Activated T-cell treated with anti-CD3 and anti-CD28 coated beads for 24 hours (primary cell): ENCODE data around the gene DAB1.

Experiments used
- DNase-seq: peaks from one replicate; pipeline ENCODE4 v3.0.0-alpha.2; 2020; ENCODE audit warnings: low read depth

DAB1 gene

DNA sequence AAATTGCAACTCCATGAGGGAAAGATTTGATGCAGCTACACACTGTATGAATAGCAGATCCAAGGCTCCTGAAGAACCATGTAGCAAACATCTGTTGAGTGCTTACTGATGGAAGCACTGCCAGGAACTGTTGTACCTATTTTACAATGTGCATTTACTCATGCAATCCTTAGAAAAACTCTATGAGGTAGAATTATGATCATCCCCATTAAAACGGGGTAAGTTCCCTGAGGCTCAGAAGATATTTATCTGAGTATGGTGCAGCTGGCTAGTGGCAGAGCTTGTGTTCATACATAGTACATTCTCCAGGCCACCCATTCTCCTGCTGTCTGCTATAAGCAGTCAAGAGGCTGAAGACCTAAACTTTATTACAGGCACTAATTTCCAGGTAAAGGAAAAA, 403.6 kb downstream of the DAB1 start:
- no peak for DNase-seq

DNA sequence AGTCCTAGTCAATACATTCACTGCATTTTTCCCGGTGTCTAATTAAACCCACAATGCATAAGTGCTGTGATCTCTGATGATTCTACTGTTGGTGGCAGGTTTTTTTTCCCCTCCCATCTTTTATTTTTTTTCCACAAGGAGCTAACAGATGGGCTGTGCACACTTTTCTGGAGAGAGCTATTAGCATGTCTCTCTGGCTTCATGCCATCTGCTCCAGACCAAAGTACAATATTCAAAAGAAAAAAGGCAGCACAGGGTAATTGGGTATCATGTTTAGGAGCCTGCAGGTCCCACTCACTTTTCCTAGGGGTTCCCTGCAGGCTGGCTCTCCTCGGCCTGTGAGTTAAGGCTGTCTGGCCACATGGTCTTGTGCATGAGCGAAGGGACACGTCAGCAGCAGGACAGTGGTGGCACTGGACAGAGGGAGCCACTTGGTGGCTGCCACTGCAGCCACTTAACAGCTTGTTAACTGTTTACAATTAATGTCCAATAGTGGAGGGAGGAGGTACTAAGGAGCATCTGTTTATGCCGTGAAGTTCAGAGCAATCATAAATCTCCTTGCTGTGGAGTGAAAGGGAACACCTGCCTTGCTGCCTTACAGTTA, 404.5 kb downstream of the DAB1 start:
- no peak for DNase-seq

DNA sequence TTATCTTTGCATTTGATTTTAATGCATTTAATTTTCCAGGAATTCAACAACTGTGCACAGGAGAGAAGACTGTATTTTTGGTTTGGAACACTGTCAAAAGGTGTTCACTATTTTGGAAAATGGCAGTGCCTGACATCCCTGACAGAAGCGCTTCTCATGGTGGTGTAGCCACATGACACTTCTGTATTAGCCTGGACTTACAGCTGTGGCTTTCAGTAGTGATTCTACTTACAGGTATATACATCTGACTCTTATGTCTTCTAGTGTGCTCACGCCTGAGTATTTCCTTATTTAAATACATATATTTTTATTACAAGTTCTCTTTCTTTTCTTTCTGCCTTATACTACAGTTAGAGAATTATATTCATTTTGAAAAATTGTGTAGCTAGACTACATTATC, 405.7 kb downstream of the DAB1 start:
- no peak for DNase-seq

DNA sequence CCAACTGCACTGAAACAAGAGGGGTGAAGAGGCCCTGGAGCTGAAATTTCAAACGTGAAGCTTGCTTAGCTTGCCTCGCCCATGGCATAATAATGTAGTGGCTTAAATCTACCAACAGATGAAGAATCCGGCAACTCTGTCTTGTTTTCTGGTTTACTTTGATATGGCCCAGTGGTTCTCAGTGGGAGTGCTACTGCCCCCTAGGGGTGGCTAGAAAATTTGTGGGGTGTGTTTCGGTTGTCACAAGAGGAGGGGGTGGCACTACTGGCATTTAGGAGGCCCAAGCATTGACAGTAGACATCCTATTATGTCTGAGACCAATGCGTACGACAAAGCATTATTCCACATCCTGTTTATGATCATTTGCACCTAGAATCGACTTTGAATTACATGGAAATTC, 406.1 kb downstream of the DAB1 start:
- DNase-seq, result no peak

DNA sequence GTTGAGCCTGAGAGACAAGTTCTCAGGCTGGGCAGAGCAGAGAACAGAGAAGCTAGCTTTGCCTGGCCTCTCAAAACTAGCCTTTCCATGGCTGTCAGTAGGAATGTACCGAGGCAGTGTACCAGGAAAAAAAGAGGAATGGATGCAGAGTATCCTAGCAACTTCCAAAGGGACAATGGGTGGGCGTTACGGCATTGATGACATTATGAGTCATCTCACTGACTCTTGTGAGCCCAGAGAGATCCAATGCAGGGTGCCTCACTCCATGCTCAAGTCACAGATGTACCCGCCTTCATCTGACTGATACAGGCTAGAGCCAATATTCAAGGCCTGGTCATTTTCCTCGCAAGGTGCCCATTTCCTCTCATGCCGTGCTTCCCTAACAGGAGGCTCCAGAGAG, 406.7 kb downstream of the DAB1 start:
- no peak for DNase-seq

DNA sequence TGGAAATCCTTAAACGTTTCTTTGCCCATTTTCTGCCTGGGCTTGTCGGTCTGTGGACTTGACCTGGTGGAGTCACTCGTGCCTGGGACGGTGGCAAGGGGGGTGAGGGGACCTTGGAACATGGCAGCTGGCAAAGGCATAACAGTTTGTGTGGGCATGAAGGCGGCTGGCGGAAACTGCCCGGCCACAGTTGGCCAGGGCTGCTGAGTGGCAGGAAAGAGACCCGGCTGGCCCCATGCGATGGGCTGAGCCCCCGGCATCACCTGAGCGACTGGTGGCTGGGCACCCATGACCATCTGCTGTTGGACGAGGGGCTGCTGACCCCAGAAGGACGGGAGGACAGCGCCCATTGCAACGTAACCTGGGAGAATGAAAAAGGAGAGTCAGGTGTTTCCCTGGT, 408.8 kb downstream of the DAB1 start:
- DNase-seq, result no peak

DNA sequence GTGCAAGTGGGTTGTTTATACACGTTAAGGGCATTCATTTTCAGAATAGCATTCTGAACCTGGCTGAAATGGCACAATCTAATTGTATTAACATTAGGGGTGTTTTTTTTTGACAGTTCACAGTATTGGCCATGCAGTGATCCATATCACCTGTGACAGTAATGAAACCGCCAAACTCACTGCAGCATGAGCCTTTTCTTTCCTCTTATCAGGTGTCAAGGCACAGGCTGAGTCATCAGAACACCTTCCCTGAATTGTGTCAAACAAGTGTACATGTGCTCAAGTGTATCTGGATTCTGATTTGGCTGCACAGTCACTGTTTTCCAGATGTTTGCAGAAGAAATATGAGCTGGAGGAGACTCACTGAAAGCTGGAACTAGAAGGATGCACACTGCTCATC, 410.3 kb downstream of the DAB1 start:
- DNase-seq, result no peak

DNA sequence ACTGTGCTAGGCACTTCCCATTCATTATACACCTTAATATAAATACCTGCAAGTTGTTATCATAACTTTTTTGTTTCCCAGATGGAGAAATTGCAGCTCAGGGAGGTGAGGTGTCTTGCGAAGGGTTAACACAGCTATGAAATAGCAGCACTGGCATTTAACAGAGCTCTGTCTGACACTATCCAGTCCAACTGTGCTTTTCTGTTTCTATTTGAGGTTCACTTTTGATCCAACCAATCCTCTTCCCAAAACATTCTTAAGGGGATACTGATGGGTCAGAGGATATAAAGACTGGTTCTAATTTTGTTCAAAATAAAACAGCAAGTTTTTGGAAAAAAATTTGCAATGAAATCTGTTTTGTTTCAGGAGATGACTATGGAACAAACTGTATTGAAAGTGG, 411.5 kb downstream of the DAB1 start:
- DNase-seq, result no peak

DNA sequence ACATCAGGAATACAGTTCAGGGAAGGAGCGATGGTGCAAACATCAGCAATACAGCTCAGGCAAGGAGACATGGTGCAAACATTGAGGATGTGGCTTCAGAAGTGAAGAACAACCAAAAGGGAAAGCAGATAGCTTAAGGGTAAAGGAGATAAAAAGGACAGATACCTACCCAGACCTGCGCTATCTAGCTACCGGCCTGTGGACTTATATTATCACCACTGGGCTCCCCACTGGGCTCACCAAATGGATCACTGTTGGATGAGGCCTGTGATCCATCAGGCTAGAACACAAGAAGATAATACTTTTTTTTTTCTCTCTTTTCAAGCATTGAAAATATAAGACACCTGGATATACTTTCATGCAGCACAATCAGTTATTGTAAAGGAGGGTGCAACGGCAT, 413.3 kb downstream of the DAB1 start:
- DNase-seq, result no peak

DNA sequence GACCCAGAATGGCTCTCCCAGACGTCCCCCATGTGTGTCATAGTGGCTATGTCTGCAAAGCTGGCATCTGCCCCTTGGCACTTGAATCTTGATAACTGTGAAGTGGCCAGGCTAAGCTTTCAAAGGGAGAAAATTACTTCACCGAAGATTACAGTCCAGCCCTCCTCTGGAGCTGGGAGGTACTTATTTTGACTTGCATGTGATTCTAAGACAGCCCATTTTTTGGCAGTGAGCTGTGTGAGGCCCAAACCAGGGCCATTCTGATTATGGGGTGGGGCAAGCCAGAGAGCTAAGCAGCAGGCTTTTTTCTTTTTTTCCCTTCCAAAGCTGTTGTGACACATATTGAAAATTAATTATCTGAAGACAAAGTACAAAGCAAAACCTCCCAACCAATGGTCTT, 415.9 kb downstream of the DAB1 start:
- DNase-seq, result no peak

DNA sequence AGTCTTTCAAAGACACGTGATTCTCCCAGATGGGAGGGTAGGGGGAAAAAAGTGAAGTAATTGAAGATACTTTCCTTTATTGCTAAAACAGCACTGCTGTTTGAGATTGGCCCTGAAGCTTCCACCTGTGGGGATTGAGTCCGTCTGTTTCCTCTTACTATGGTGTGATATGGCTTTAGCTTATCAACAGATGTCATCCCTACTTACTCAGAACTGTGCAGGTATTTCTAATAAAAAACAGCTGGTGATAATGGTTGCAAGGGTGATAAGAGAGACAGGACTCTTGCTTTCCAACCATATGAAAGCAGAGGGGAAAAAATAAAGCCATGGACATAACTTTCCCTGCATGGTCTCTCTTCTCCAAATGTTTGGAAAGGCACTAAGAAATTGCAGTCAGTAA, 416.4 kb downstream of the DAB1 start:
- no peak for DNase-seq

DNA sequence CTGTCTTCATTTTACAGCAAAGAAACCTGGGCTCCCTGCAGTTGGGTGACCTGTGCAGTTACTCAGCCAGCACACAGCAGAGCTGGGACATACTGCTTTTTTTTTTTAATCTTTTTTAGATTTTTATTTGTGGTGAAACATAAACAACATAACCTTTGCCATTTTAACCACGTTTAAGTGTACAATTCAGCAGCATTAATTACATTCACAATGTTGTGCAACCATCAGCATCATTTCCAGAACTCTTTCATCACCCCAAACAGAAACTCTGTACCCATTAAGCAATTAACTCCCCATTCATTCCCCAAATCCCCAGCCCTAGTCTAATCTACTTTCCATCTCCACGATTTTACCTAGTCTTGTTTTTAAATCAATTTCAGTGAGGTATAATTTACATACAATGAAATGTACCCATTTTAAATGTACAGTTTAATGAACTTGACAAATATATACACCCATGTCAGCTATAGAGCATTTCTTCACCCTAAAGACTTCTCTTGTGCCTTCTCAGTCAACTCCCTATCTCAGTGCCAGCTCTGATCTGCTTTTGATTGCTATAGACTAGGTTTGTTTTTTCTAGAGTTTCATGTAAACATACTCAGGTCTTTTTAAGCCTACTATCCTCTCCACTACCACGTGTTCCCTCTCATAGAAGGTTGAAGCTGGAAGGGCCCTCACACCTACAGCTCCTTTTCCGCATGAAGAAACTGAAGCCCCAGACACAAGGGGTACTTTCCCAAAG, 420.3 kb downstream of the DAB1 start:
- DNase-seq, result no peak

DNA sequence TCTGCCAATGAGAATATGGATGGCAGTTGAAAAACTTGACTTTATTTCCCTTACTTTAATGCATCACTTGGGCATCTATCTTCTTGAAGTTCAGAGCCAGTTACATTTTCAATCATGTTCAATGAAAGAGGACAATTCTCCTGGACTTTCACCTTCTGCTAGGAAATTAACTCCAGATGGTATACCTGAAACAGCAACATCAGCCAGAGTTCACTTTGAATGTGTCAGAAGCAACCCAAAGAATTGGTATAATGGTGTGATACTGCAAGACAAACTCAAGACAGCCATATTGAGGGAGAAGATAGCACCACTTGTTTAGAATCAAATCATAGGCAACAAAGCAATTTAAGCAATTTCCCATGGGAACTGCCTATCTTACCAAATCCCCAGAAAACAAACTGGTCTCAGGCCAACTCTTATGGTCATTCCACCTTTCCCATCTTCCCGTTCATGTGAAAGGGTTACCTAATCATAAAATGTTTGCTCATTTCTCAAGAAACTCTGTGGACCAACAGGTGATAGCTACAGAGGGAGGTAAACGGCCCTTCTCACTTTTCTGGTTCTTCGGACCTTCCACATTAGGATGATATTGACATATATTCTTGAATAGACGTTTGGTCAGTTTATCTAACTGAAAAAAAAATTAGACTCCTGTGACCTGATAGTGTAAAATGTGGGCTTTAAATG, 428.3 kb downstream of the DAB1 start:
- no peak for DNase-seq

DNA sequence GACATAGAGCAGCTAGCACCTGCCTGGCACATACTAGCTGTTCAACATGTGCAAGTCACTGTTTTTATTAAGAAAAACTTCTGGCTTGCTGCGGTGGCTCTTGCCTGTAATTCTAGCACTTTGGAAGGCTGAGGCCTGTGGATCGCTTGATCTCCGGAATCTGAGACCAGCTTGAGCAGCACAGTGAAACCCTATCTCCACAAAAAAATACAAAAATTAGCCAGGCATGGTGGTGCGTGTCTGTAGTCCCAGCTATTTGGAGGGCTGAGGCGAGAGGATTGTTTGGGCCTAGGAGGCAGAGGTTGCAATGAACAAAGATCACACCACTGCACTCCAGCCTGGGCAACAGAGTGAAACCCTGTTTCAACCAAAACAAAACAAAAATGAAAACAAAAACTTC, 430.4 kb downstream of the DAB1 start:
- DNase-seq, result no peak

DNA sequence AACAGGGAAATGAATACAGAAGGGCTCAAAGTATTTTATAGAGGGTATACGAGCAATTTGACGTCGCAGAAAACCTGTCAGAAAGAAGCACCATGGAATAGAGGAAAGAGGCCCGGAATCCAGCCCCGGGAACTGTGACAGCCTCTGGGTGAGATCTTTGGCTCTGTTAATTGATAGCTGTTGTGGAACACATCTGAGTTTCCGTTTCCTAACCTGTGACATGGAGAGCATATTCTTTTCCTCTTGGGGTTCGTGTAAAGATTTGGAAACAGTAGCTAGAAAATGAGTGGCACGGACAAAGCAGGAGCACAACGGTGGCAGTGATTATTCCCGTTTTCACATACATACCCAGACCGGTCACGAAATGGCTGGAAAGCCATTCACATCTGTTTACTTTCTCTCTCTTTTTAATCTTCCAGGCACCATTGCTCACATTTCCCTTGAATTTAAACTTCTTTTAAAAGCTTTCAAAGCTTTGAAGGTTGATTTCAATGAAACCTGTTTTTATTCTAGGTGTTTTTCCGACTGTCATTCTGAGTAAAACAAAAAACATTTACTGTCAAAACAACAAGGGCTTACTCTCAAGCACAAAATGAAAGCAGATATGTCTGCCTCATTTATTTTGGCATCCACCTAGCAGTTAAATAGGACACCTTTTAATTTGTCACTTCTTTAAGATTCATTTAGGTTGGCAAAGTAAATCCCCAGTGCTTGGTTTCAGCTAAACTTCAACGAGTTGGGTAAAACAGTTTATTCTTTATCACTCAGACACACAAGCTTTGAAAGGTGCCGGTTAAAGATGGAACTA, 431.3 kb downstream of the DAB1 start:
- DNase-seq, result no peak

DNA sequence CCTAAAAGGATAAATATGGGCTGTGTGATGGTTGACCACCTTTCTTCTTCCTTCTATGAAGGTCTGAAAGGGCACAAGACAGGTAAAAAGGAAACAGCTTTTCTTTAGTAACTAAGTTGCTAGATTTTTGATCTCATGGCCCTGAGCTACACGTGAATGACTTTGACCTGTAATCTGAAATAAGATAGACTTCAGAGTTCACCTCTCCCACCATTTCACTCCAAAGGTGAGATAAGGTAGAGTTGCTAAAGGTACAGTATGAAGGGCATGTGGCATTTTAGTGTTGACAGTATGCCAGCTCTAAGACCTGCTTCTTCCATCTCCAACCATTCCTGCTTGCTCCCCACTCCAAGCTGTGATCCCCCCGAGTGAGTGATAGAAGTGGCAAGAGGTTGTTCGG, 432.3 kb downstream of the DAB1 start:
- no peak for DNase-seq

DNA sequence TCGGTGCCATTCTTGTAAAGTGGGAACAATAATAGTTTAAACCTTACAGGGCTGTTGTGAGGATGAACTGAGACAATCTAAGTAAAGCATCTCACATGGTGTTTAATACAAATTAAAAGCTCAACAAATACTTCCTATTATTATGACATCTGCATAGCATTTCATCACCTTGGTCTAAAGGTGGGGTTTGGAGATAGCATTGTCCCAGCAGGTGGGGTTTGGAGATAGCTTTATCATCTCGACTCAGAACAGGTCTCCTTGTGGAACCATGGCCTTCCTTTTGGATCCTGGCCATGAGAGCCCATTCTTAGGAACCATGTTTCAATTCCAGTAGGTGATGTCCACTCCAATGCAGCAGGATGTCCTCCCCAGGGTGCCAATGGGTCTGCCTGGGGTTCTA, 437.5 kb downstream of the DAB1 start:
- no peak for DNase-seq

DNA sequence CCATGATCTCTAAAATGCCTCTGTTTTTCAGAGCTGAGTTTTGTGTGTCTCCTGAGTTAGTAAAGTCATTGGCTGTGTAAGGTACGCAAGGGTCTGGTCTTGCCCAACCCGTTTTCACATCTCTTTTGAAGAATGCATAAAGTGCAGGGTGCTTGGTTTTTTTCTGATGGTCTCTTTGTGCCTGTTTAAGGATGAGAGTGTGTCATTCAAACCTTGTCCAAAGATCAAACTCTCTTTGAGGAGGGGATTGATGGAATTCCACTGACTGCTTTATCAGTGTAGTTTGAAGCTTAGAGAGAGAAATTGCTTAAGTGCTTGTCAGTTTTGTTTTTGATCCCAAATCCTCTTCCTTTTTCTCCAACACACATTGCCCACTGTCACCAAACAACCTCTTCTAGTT, 438.0 kb downstream of the DAB1 start:
- no peak for DNase-seq

DNA sequence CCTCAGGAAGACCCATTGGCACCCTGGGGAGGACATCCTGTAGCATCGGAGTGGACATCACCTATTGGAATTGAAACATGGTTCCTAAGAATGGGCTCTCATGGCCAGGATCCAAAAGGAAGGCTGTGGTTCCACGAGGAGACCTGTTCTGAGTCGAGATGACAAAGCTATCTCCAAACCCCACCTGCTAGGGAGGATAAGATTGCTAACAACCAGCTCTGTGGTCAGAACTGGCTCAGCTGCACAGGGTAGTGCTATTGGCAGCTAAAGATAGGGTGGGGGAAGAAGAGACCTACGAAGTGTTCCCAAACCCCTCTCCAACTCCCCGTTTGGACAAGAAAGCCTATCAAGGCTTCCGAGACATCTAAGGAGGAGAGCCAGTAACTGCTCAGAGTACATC, 440.4 kb downstream of the DAB1 start:
- DNase-seq, result no peak

DNA sequence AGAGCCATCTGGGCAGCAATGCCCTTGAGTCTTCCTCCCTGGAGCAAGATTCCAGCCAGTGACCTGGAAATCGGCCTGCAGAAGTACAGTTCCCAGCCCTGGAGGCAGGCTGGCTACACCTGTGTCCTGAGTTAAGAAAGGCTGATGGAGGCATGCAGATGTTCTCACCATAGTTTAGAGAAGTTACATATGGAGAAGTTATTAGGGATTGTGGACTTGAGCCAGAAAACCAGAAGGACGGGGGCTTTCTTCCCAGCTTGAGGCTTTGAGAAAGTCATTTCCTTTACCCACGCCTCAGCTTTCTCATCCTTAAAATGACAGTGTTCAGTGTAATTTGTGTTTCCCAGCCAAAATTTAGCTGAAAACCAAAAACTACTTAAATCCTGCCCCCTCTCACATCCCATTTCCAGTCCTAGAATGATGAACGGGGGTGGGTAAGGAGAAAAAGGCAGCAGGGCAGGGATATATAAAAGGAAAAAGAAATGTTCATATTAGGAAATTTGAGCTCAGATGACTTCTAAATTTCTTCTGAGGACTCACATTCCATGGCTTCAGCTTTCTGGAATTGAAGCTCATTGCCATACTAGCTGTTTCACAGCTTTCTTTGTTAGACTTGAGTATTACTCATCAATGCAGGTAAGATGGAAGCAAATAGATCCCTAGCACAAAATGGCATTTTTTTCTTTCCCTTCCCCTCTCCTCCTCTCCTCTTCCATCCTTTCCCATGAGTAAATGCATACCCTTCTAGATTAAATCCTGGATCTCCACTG, 443.7 kb downstream of the DAB1 start:
- no peak for DNase-seq

DNA sequence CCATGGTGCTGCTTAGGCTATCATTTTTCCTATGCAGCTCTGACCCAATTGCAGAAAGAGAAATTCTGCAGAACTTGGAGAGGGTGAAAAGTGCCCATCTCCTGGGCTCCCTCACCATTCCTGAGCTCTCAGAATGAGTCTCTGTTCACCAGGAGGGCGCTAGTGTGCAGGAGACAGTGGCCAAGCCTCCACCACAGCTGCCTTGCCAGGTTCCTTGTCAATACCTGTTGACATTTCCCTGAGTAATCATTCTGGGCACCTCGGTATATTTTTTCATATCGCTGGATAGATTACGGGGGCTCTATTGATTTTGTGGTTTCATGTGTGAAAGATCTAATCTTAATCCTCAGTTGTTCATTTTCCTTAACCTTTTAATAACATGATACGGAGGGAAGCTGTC, 445.0 kb downstream of the DAB1 start:
- no peak for DNase-seq

DNA sequence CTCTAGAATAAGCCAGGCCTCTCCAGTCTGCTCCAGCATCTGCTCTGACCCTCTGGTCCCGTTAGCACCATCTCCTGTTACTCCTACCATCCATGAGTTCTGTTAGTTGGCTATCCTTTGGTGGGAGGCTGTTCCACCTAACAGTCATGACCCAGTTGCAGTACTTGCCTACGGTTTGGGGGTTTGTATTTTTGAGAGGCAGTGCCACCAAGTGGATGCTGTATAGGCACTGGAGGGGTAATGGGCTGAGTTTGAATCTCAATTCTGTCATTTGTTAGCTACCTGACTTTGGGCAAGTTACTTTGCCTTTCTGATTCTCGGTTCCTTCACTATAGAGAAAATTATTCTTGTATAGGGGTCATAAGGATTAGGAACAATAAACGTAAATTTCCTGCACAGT, 445.9 kb downstream of the DAB1 start:
- DNase-seq, result no peak
